NCI-H748 (cell line): ENCODE measurements around the gene RBMS1.

Source experiments
- DNase-seq: peaks from one replicate; lab custom pipeline; 2025; ENCODE audit not compliant: unreplicated experiment; lab: John Stamatoyannopoulos, UW

Gene RBMS1

GRCh38 chr2:160337728-160338127, 155.9 kb downstream of the RBMS1 start:
- DNase-seq = no peak

GRCh38 chr2:160336635-160337034, 157.0 kb downstream of the RBMS1 start:
- DNase-seq = peak; percentile 6

GRCh38 chr2:160336105-160336504, 157.5 kb downstream of the RBMS1 start:
- DNase-seq = no peak

GRCh38 chr2:160335441-160335840, 158.2 kb downstream of the RBMS1 start:
- DNase-seq = no peak

GRCh38 chr2:160334028-160334741, 159.4 kb downstream of the RBMS1 start:
- DNase-seq = no peak

GRCh38 chr2:160333324-160334027, 160.1 kb downstream of the RBMS1 start:
- no peak for DNase-seq

- DNase-seq = peak; percentile 22
Observed at GRCh38 chr2:160332318-160332717, 161.3 kb downstream of the RBMS1 start.

GRCh38 chr2:160331258-160332025, 162.2 kb downstream of the RBMS1 start:
- DNase-seq = no peak

GRCh38 chr2:160328811-160329527, 164.6 kb downstream of the RBMS1 start:
- DNase-seq = peak; percentile 41

GRCh38 chr2:160326786-160327185, 166.8 kb downstream of the RBMS1 start:
- DNase-seq = no peak

GRCh38 chr2:160325418-160325817, 168.2 kb downstream of the RBMS1 start:
- DNase-seq = no peak

- DNase-seq = no peak
Observed at GRCh38 chr2:160324917-160325316, 168.7 kb downstream of the RBMS1 start.

GRCh38 chr2:160324161-160324800, 169.3 kb downstream of the RBMS1 start:
- peak; percentile 55 for DNase-seq

GRCh38 chr2:160322320-160322719, 171.3 kb downstream of the RBMS1 start:
- DNase-seq = no peak

- peak; percentile 28 for DNase-seq
Observed at GRCh38 chr2:160321006-160321405, 172.6 kb downstream of the RBMS1 start.

- no peak for DNase-seq
Observed at GRCh38 chr2:160319700-160320099, 173.9 kb downstream of the RBMS1 start.

GRCh38 chr2:160318218-160318617, 175.4 kb downstream of the RBMS1 start:
- DNase-seq = no peak

GRCh38 chr2:160317181-160318099, 176.2 kb downstream of the RBMS1 start:
- peak; percentile 95 for DNase-seq

- DNase-seq = no peak
Observed at GRCh38 chr2:160315337-160315736, 178.3 kb downstream of the RBMS1 start.
